ENCODE data around the gene IRAK1. TPM values are rescaled to one million over a fixed set of nuclear protein-coding genes. Genes with fewer than 3 reads are reported as not detected.

The IRAK1 gene
- total and polyA plus RNA-seq, 9 of the 15 experiments (the other 6 are each of a cell fraction or from before 2014, with no cell fraction given): 11.6 to 261 (median 91.6) TPM

- TF ChIP-seq ZC3H11A (IDR thresholded peaks at IDR 0.05; ENCODE audit: low read depth, low read length) (no peak), ZHX1 (conservative IDR thresholded peaks at IDR 0.05; ENCODE audit: low read length) (no peak), NFYB (IDR thresholded peaks at IDR 0.05; ENCODE audit: extremely low read depth, insufficient read length) (no peak), NCOA1 (IDR thresholded peaks at IDR 0.05; ENCODE audit: low read depth) (no peak), SMAD4 (CRISPR knock-in tag; conservative IDR thresholded peaks at IDR 0.05) (no peak), GABPB2 (CRISPR knock-in tag; conservative IDR thresholded peaks at IDR 0.05) (no peak), ZNF764 (CRISPR knock-in tag; IDR thresholded peaks at IDR 0.05; ENCODE audit: low read depth) (no peak), CC2D1A (IDR thresholded peaks at IDR 0.05) (no peak)
- no TSS peak for BruUV-seq (replicated peaks)
These were observed 11.2 kb downstream of the IRAK1 start for GRCh38 chrX:154008521-154008920.

More at GRCh38 chrX:154008521-154008920, 11.2 kb downstream of the IRAK1 start:
- Histone ChIP-seq H3K9me3 (replicated peaks; ENCODE audit: control insufficient read depth, insufficient read depth, low read depth, low read length) (no peaks in the 10 kb centered on the region), H3K4me2 (ENCODE audit: insufficient read depth, low read length) (no peak overlapping the region), H4K20me1 (replicated peaks; ENCODE audit: control insufficient read depth, insufficient read depth, low read length) (no peaks in the 10 kb centered on the region), H3K27me3 (ENCODE audit: control insufficient read depth in 2 of 2, insufficient read depth in 2 of 2, low read length in 2 of 2) (no peaks in the 10 kb centered on the region), H2AFZ (ENCODE audit: low read depth, low read length) (no peak overlapping the region), H3K9me1 (ENCODE audit: control insufficient read depth, insufficient read depth, low read length) (no peaks in the 10 kb centered on the region), H3K79me2 (ENCODE audit: control insufficient read depth, insufficient read depth, low read length) (peaks cover 5% of the 10 kb centered on the region; the same call in 1 of the 3 replicates), H3K36me3 (ENCODE audit: control insufficient read depth, insufficient read depth, low read length) (peaks cover 59% of the 10 kb centered on the region; the same call in 2 of the 3 replicates), H3K4me3 (no peak overlapping the region), H3K4me1 (replicated peaks in 1 of 2; ENCODE audit: control insufficient read depth in 2 of 2, insufficient read depth in 2 of 2, low read length in 2 of 2) (peaks cover 0 to 30% of the 10 kb centered on the region in 2 experiments; a peak in 2 of 5 replicates), H3K9ac (ENCODE audit: insufficient read depth in 1 of 2, low read depth in 2 of 2, low read length in 2 of 2) (no peak overlapping the region), H3K27ac (ENCODE audit: extremely low read depth, low read depth, low read length) (no peak overlapping the region)
- DNase-seq (ENCODE audit: extremely low read depth in 1 of 4, low spot score in 3 of 4) (no peak), FAIRE-seq (no peak), ATAC-seq (no peak)
- intact Hi-C loops (cut with micrococcal nuclease) (no loop called here), in situ Hi-C loops (cut with MboI) (no loop called here)
- WGBS (ENCODE audit: insufficient coverage, low coverage, missing lambda C conversion rate): 60% methylated on average over 4 of the region's 4 CpGs
- ChIA-PET CTCF (ENCODE audit: low intra/inter-chr PET ratio) (no interaction called here), POLR2A (interaction anchor here (0.6 to 1.4 kb wide), 4 partner anchors 9 to 478 kb away, joined by 3 to 4 read pairs (median 4); no protein-coding TSS in a partner anchor)
